K562 (cell line): ENCODE data around the gene PRSS27. TPM values are rescaled to one million over a fixed set of nuclear protein-coding genes. Genes with fewer than 3 reads are reported as not detected.

Experiments used
- CBFA2T3 ChIP-seq: fragments of 450-650 bp; IDR thresholded peaks from 2 replicates; pipeline ENCODE4 v1.6.1; 2017
- CEBPG ChIP-seq, 3 experiments: fragments of 200-800 bp in 1 of 3; sonication (Bioruptor generic) in 1 of 3; sonication (generic) in 1 of 3; formaldehyde crosslinking in 1 of 3; IDR thresholded peaks in 2 of 3; conservative IDR thresholded peaks in 1 of 3; 2 replicates each; pipeline versions ENCODE4 v1.6.1 to v1.8.0; 2016 to 2022; ENCODE audit warnings: missing compliant biosample characterization in 2 of 3, missing genetic modification characterization in 2 of 3, mild to moderate bottlenecking in 1 of 3, missing genetic modification reagents in 1 of 3
- FOS ChIP-seq: IDR thresholded peaks from 3 replicates; pipeline ENCODE4 v1.6.1; 2011; ENCODE audit not compliant: insufficient read length; ENCODE audit errors: extremely low read depth
- IFI16 ChIP-seq: fragments of 250-450 bp; sonication (Bioruptor Pico); IDR thresholded peaks from 2 replicates; pipeline ENCODE4 v2.1.2; 2022; ENCODE audit warnings: mild to moderate bottlenecking, inconsistent platforms
- MYC ChIP-seq, 2 experiments: fragments of 250-450 bp in 1 of 2; sonication (Bioruptor Pico) in 1 of 2; IDR thresholded peaks; 2 replicates each; pipeline versions ENCODE4 v1.5.1 to v1.6.1; 2012 to 2021; ENCODE audit warnings: low read depth in 2 of 2, borderline replicate concordance in 1 of 2, improper control_type of control experiment in 1 of 2, low read length in 1 of 2, mild to moderate bottlenecking in 1 of 2, moderate library complexity in 1 of 2
- NR2F6 ChIP-seq: fragments of 450-650 bp; formaldehyde crosslinking; IDR thresholded peaks from 2 replicates; pipeline ENCODE4 v1.4.0; 2020; ENCODE audit warnings: mild to moderate bottlenecking
- RBM39 ChIP-seq: fragments of 200-400 bp; formaldehyde crosslinking; optimal IDR thresholded peaks from 2 replicates; pipeline ENCODE3; 2018; ENCODE audit warnings: low read depth, low read length
- TEAD4 ChIP-seq, 2 experiments: sonication (generic) in 1 of 2; formaldehyde crosslinking in 1 of 2; IDR thresholded peaks; 2 replicates each; pipeline versions ENCODE4 v1.6.1 to v1.8.0; 2012 to 2022; ENCODE audit warnings: borderline replicate concordance in 1 of 2, inconsistent platforms in 1 of 2, low read length in 1 of 2, mild to moderate bottlenecking in 1 of 2, missing genetic modification reagents in 1 of 2
- TGIF2 ChIP-seq: sonication (generic); formaldehyde crosslinking; IDR thresholded peaks from 2 replicates; pipeline ENCODE4 v1.8.1; 2022; ENCODE audit warnings: mild to moderate bottlenecking, missing genetic modification reagents, moderate library complexity
- ZBTB7A ChIP-seq: IDR thresholded peaks from 2 replicates; pipeline ENCODE4 v1.6.1; 2011; ENCODE audit warnings: low read depth, mild to moderate bottlenecking, low read length, moderate library complexity, borderline replicate concordance; ENCODE audit not compliant: control insufficient read depth
- ZNF224 ChIP-seq: sonication (generic); formaldehyde crosslinking; IDR thresholded peaks from 2 replicates; pipeline ENCODE4 v1.8.0; 2022; ENCODE audit warnings: mild to moderate bottlenecking, missing genetic modification reagents
- ZNF253 ChIP-seq: fragments of 250-450 bp; sonication (Bioruptor Pico); conservative IDR thresholded peaks from 2 replicates; pipeline ENCODE4 v1.6.1; 2021; ENCODE audit warnings: mild to moderate bottlenecking
- ZNF586 ChIP-seq: fragments of 450-650 bp; formaldehyde crosslinking; conservative IDR thresholded peaks from 2 replicates; pipeline ENCODE4 v1.4.0; 2020; ENCODE audit warnings: mild to moderate bottlenecking, moderate library complexity
- polyA plus RNA-seq, 8 experiments: library from polyadenylated mRNA; depleted of rRNA in 4 of 8; stranded (reverse) in 5 of 8; unstranded in 3 of 8; fragments of >200 nt; fragmentation: Nextera tagmentation in 2 of 8; fragmentation: Illumina TruSeq in 1 of 8; extraction: Ambion mirVana in 2 of 8; extraction: Trizol in 1 of 8; gene quantifications; 2 replicates each; pipeline versions ENCODE4 v1.2.1 to v1.2.3, GENCODE V29; 2011 to 2014; ENCODE audit warnings: inconsistent platforms in 1 of 8, missing spikeins in 1 of 8
- total RNA-seq, 7 experiments: library from RNA; depleted of rRNA in 6 of 7; stranded (reverse); fragments of >200 nt in 6 of 7; fragmentation: Illumina TruSeq in 2 of 7; extraction: Trizol in 2 of 7; gene quantifications; 2 replicates each; pipeline versions ENCODE4 v1.2.1 to v1.2.3, GENCODE V29; 2011 to 2021; ENCODE audit warnings: low replicate concordance in 1 of 7
- TF ChIP-seq, protein P1 (sequence below): sonication (generic); formaldehyde crosslinking; IDR thresholded peaks from 2 replicates; pipeline ENCODE4 v1.8.0; 2023; ENCODE audit warnings: mild to moderate bottlenecking, missing genetic modification reagents
- TF ChIP-seq, protein P2 (sequence below): fragments of 250-450 bp; sonication (Bioruptor Pico); IDR thresholded peaks from 2 replicates; pipeline ENCODE4 v1.5.0; 2021
- TF ChIP-seq, protein P3 (sequence below): fragments of 250-450 bp; sonication (Bioruptor Pico); IDR thresholded peaks from 2 replicates; pipeline ENCODE4 v1.4.0; 2020
- TF ChIP-seq, protein P4 (sequence below), 2 experiments: IDR thresholded peaks; 2 replicates each; pipeline ENCODE4 v1.6.1; 2011; ENCODE audit warnings: borderline replicate concordance in 1 of 2, control low read depth in 1 of 2, low read depth in 1 of 2, low read length in 1 of 2, mild to moderate bottlenecking in 1 of 2, mixed read lengths in 1 of 2, moderate library complexity in 1 of 2; ENCODE audit not compliant: insufficient read depth in 1 of 2, insufficient read length in 1 of 2, poor library complexity in 1 of 2, severe bottlenecking in 1 of 2; ENCODE audit errors: extremely low read depth in 1 of 2

PRSS27 gene
- total and polyA plus RNA-seq, 9 of the 15 experiments (the other 6 are each of a cell fraction or from before 2014, with no cell fraction given): 0.09 to 0.20 (median 0.17) TPM; not detected in 5

DNA sequence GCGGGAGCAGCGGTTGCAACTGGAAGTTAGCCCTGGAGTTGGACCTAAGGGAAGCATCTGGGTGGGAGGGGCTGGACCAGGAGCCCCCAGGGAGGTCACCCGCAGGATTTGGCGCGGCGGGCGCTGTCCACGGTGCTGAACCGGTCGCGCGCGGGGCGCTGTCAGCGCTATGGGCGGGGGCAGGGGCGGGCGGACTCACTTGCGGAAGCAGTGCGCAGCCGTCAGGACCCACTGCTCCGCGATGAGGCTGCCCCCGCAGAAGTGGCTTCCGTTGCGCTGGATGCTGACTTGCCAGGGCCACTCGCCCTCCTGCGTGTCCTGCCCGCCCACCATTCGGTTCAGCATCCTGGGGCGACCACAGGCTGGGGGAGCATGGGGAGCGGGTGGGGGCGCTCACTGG lies 4.5 kb downstream of the PRSS27 start (continued):
- no peak for TF ChIP-seq ZNF586 (CRISPR knock-in tag)
- TF ChIP-seq ZNF253 (CRISPR knock-in tag): no peak
- TF ChIP-seq CEBPG (CRISPR knock-in tag; IDR thresholded peaks at IDR 0.05): no peak
- TF ChIP-seq CEBPG (tag; conservative IDR thresholded peaks at IDR 0.05 in 1 of 2, IDR thresholded peaks at IDR 0.05 in 1 of 2): no peak
- TF ChIP-seq CBFA2T3: no peak
- no peak for TF ChIP-seq IFI16 (CRISPR knock-in tag)
- TF ChIP-seq, protein P1, sequence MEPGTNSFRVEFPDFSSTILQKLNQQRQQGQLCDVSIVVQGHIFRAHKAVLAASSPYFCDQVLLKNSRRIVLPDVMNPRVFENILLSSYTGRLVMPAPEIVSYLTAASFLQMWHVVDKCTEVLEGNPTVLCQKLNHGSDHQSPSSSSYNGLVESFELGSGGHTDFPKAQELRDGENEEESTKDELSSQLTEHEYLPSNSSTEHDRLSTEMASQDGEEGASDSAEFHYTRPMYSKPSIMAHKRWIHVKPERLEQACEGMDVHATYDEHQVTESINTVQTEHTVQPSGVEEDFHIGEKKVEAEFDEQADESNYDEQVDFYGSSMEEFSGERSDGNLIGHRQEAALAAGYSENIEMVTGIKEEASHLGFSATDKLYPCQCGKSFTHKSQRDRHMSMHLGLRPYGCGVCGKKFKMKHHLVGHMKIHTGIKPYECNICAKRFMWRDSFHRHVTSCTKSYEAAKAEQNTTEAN (CRISPR knock-in tag): 0 out of 2 replicates have a peak, but pooled peaks have one; percentile 50
- no peak for TF ChIP-seq TEAD4 (IDR thresholded peaks at IDR 0.05; ENCODE audit: low read length)
- TF ChIP-seq TEAD4 (CRISPR knock-in tag; IDR thresholded peaks at IDR 0.05; ENCODE audit: borderline replicate concordance): peak; percentile 63; the same call in 1 of the 2 replicates
- 0 out of 2 replicates have a peak, but pooled peaks have one; percentile 61 for TF ChIP-seq ZNF224 (CRISPR knock-in tag)
- TF ChIP-seq, protein P2, sequence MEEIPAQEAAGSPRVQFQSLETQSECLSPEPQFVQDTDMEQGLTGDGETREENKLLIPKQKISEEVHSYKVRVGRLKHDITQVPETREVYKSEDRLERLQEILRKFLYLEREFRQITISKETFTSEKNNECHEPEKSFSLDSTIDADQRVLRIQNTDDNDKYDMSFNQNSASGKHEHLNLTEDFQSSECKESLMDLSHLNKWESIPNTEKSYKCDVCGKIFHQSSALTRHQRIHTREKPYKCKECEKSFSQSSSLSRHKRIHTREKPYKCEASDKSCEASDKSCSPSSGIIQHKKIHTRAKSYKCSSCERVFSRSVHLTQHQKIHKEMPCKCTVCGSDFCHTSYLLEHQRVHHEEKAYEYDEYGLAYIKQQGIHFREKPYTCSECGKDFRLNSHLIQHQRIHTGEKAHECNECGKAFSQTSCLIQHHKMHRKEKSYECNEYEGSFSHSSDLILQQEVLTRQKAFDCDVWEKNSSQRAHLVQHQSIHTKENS (CRISPR knock-in tag): no peak
- TF ChIP-seq, protein P3, sequence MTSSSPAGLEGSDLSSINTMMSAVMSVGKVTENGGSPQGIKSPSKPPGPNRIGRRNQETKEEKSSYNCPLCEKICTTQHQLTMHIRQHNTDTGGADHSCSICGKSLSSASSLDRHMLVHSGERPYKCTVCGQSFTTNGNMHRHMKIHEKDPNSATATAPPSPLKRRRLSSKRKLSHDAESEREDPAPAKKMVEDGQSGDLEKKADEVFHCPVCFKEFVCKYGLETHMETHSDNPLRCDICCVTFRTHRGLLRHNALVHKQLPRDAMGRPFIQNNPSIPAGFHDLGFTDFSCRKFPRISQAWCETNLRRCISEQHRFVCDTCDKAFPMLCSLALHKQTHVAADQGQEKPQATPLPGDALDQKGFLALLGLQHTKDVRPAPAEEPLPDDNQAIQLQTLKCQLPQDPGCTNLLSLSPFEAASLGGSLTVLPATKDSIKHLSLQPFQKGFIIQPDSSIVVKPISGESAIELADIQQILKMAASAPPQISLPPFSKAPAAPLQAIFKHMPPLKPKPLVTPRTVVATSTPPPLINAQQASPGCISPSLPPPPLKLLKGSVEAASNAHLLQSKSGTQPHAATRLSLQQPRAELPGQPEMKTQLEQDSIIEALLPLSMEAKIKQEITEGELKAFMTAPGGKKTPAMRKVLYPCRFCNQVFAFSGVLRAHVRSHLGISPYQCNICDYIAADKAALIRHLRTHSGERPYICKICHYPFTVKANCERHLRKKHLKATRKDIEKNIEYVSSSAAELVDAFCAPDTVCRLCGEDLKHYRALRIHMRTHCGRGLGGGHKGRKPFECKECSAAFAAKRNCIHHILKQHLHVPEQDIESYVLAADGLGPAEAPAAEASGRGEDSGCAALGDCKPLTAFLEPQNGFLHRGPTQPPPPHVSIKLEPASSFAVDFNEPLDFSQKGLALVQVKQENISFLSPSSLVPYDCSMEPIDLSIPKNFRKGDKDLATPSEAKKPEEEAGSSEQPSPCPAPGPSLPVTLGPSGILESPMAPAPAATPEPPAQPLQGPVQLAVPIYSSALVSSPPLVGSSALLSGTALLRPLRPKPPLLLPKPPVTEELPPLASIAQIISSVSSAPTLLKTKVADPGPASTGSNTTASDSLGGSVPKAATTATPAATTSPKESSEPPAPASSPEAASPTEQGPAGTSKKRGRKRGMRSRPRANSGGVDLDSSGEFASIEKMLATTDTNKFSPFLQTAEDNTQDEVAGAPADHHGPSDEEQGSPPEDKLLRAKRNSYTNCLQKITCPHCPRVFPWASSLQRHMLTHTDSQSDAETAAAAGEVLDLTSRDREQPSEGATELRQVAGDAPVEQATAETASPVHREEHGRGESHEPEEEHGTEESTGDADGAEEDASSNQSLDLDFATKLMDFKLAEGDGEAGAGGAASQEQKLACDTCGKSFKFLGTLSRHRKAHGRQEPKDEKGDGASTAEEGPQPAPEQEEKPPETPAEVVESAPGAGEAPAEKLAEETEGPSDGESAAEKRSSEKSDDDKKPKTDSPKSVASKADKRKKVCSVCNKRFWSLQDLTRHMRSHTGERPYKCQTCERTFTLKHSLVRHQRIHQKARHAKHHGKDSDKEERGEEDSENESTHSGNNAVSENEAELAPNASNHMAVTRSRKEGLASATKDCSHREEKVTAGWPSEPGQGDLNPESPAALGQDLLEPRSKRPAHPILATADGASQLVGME (CRISPR knock-in tag): no peak
- TF ChIP-seq ZBTB7A: peak; percentile 93
- peak; percentile 89; the same call in 1 of the 2 replicates for TF ChIP-seq TGIF2 (CRISPR knock-in tag)
- no peak for TF ChIP-seq FOS
- TF ChIP-seq, protein P4, sequence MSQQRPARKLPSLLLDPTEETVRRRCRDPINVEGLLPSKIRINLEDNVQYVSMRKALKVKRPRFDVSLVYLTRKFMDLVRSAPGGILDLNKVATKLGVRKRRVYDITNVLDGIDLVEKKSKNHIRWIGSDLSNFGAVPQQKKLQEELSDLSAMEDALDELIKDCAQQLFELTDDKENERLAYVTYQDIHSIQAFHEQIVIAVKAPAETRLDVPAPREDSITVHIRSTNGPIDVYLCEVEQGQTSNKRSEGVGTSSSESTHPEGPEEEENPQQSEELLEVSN (IDR thresholded peaks at IDR 0.05; ENCODE audit: borderline replicate concordance in 1 of 2, extremely low read depth in 1 of 2, insufficient read depth in 1 of 2, insufficient read length in 1 of 2, low read depth in 1 of 2, low read length in 1 of 2, poor library complexity in 1 of 2, severe bottlenecking in 1 of 2): no peak
- TF ChIP-seq MYC (IDR thresholded peaks at IDR 0.05; ENCODE audit: low read depth, low read length): peak; percentile 42; the same call in 1 of the 2 replicates
- no peak for TF ChIP-seq MYC (CRISPR knock-in tag; IDR thresholded peaks at IDR 0.05; ENCODE audit: borderline replicate concordance, low read depth)
- no peak for TF ChIP-seq NR2F6
- TF ChIP-seq RBM39: no peak
